ENCODE measurements around the gene SUGCT.

GRCh38 chr7:40506158-40506557, 371.4 kb downstream of the SUGCT start:
- TF ChIP-seq YY1 (IDR thresholded peaks at IDR 0.05; ENCODE audit: low read depth) (no peak), EP300 (IDR thresholded peaks at IDR 0.05; ENCODE audit: borderline replicate concordance) (no peak), MAX (IDR thresholded peaks at IDR 0.05) (no peak), RAD21 (IDR thresholded peaks at IDR 0.05; ENCODE audit: low read depth) (no peak), FOXM1 (IDR thresholded peaks at IDR 0.05; ENCODE audit: borderline replicate concordance, low read depth) (no peak), EGR1 (IDR thresholded peaks at IDR 0.05) (no peak), REST (IDR thresholded peaks at IDR 0.05; ENCODE audit: low read depth) (no peak), CREB1 (IDR thresholded peaks at IDR 0.05; ENCODE audit: low read depth) (no peak), CEBPB (IDR thresholded peaks at IDR 0.05) (no peak), NFIC (IDR thresholded peaks at IDR 0.05) (no peak), TEAD4 (IDR thresholded peaks at IDR 0.05) (no peak)

Data from Ishikawa (cell line).